Ishikawa (cell line): ENCODE data around the gene MYRFL.

Experiments used
- CEBPB ChIP-seq: IDR thresholded peaks from 2 replicates; pipeline ENCODE4 v1.6.1; 2012
- EGR1 ChIP-seq: IDR thresholded peaks from 2 replicates; pipeline ENCODE4 v1.6.1; 2012
- EP300 ChIP-seq: IDR thresholded peaks from 2 replicates; pipeline ENCODE4 v1.6.1; 2012; ENCODE audit warnings: borderline replicate concordance
- TAF1 ChIP-seq: IDR thresholded peaks from 2 replicates; pipeline ENCODE4 v1.6.1; 2012; ENCODE audit warnings: low read depth, mild to moderate bottlenecking

DNA sequence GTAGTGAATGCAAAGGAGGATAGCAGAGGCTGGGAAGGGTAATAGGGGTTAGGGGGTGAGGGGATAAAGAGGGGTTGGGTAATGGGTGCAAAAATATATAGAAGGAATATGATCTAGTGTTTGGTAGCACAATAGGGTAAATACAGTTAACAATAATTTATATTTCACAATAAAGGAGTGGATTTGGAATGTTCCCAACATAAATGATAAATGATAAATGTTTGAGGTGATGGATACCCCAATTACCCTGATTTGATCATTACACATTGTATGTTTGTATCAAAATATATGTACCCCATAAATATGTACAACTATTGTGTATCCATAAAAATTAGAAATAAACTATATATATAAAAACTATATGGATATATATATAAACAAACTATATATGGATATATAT is 999 bp upstream of the MYRFL start:
- no peak for TF ChIP-seq CEBPB
- TF ChIP-seq EP300: no peak
- no peak for TF ChIP-seq EGR1
- TF ChIP-seq TAF1: no peak
